HG02623 (cell line): ENCODE results near the gene PADI1.

Source experiments
- ATAC-seq: cut with Tn5 transposase; IDR thresholded peaks from one replicate; pipeline ENCODE4 v1.9.1; 2021; ENCODE audit warnings: moderate library complexity; ENCODE audit not compliant: unreplicated experiment

The PADI1 gene

GRCh38 chr1:17181781-17182464, 23.0 kb upstream of the PADI1 start:
- no peak for ATAC-seq

DNA sequence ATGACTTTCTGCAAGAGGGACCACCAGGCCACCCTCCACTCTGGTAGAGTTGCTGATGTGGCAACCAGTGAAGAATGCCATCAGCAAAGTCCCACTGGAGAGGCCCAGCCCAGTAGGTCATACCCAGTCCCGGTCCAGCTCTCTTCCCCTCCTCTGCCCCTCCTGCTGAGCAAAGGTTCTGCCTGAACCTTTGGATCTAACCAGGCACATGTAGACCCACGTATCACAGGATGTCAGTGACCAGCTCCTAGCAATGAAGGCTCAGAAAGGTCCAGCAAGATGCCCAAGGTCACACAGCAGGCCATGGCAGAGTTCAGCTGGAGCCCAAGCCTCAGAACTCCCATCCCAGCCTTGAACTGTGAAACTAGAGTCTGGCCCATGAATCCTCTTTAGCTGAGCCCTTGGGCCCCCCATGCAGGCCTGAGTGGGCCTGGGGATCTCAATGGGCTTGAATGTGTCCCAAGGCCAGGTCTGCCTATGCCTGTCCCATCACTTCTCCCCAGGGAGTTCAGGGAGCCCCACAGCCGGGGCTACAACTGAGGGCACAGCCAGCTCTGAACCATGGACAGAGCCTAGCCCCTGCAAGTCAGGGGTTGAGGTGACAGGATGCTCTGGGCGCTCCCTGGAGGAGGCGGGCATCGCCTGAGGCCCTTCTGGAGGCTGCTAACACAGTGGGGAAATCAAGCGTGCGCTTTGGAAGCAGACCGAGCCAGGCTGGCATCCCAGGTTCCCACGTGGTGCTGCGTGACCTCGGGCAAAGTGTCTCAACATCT, 21.4 kb upstream of the PADI1 start:
- ATAC-seq, result no peak

- no peak for ATAC-seq
These were observed 20.7 kb upstream of the PADI1 start for GRCh38 chr1:17184161-17184665.

DNA sequence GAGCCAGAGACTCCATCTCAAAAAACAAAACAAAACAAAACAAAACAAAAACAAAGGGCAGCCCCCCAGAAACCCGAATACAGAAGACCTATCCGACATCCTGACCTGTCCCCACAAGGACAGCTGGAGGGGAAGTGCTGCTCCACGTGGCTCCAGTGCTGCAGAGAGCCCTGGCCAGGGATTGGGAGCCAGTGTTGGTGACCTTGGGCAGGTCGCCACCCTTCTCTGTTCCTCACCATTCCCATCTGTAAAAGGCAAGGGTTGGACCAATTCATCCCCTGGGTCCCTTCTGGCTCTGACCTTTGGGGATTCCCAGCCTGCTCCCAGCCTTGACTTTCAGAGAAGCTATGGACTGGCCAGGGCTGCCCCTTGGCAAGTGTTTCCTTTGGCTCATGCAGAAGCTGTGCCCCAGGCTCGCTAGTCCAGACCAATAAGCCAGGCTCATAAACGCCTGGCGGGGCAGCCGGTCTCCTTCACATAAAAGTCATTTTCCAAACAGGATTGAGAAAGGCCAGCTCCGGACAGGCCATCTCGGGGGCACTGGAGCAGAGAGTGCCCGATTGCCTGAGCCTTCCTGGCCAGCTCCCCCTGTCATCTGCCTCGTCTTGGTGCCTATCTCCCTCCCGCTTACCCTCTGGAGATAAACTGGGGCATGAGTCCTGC, 20.0 kb upstream of the PADI1 start:
- ATAC-seq, result no peak

GRCh38 chr1:17185485-17185860, 19.5 kb upstream of the PADI1 start:
- no peak for ATAC-seq

DNA sequence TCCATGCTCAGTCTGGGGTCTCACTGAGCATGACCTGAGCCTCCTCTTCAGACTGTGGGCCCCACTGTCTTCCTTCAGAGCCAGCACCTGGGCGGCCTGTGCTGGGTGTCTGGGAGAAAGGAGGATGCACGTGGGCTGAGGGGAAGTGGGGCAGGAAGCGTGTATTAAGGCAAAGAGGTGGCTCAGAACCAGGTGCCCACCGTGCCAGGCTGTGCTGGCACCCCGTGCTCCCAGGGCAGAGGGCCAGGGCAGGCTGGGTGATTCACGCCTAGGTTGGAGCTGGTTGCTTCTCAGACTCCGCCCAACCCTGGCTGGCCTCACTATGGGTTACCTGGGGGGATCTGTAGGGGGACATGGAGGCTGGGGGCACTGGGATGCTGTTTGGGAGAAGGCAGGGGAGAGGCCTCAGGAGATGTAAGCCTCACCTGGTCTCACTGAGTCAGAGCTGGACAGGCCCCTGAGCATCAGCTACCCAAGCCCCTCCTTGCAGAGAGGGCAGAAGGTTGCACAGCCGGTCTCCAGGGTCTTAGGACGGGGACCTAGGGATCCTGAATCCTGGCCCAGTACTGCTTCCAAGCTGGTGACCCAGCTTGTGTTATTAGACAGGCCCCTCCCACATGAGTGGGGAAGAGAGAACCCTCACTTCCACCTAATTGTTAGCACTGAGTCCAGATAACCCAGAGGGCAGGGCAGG, 18.6 kb upstream of the PADI1 start:
- no peak for ATAC-seq

GRCh38 chr1:17187051-17187450, 17.9 kb upstream of the PADI1 start:
- no peak for ATAC-seq

DNA sequence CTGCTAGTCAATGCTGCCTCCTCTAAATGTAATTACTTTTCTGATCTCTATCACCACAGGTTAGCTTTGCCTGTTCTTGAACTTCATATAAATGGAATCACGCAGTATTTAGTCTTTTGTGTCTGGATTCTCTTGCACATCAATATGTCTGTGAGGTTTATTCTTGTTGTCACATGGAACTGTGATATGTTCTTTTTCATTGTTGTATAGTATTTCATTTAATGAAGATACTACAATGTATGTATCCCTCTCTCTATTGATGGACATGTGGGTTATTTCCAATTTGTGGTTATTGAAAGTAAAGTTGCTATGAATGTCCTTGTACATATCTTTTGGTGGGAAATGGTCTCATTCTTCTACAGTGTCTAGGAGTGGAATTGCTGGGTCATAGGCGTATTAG, 16.7 kb upstream of the PADI1 start:
- no peak for ATAC-seq

DNA sequence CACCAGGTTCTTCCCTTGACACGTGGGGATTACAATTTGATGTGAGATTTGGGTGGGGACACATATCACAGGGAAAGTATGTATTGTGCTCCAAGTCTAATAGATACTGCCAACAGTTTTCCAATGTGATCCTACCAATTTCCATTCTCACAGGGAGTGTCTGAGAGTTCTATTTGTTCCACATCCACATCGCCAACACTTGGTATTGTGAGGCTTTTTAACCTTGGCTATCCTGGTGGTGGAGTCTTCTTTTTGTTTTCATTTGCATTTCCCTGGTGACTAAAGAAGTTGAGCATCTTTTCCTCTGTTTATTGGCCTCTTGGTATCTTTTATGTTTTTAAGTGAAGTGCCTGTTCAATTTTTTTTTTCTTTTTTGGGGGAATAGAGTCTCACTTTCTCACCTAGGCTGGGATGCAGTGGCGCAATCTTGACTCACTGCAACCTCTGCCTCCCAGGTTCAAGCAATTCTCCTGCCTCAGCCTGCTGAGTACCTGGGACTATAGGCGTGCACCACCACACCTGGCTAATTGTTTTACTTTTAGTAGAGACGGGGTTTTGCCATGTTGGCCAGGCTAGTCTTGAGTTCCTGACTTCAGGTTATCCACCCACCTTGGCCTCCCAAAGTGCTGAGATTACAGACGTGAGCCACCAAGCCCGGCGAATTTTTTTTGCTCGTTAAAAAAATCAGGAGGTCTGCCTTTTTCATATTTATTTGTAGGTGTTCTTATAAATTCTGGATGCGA, 15.9 kb upstream of the PADI1 start:
- no peak for ATAC-seq

DNA sequence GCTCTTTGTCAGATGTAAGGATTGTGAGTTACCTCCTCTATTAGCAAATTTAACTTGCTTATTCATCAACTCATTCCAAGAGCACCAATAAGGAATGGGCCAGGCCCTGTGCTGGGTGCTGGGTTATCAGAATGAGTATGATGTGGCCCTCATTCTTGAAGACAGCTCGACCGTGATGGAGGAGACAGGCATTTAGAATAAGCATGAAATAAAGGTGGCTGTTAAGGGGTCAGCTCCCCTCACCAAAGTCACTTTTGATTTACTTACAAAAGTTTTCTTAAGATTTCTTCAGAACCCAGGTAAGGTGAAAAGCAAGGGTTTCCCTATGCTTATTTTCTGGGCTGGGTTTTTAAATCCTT, 15.3 kb upstream of the PADI1 start:
- ATAC-seq, result no peak

DNA sequence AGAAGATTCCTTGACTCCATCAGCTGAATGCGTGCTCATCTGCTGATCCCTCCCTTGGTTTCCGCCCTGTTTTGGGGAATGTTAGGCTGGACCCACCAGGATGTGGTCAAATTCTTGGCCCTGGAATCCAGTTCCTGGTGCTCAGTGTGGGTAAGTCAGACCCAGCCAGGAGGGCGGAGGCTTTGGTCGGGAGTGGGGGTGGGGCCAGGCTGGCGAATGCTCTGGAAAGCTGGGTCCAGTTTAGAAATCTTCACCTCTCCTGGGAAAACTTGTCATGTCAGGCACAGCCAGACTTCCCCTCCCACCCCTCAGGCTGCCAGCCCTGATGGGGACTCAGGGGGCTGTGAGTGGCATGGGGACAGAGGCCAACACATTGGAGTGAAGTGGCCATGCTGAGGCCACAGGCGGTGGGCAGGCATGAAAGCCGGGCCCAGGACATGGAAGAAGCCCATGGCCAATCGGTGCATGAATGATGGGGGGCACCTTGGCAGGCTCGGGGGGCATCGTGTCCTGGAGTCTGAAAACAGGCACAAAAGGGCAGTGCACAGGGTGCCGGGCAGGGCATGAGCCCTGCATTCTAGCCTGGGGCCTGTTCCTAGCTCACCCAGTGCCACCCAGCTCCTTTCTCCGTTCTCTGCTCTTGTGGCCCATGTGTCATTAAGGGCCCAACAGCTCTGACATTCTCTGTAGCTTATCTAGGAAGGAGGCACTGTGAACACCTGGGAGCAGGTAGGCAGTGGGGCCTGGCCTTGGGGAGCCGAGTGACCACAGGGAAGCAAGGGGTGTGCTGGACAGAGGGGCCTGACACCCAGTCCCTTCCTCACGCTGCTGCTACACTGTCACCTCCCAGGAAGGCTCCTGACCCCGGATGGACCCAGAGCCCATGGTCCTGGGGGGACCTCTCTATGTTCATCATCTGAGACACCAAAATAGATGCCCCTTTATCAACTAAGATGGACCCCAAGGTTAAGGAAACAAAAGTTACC, 14.6 kb upstream of the PADI1 start:
- ATAC-seq, result no peak

DNA sequence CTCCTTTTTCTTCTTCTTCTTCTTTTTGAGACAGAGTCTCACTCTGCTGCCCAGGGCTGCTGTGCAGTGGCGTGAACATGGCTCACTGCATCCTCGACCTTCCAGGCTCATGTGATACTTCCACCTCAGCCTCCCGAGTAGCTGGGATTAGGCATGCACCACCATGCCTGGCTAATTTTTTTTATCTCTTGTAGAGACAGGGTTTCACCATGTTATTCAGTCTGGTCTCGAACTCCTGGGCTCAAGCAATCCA, 13.0 kb upstream of the PADI1 start:
- ATAC-seq, result no peak

- no peak for ATAC-seq
These were observed 12.3 kb upstream of the PADI1 start for GRCh38 chr1:17192394-17193221.

DNA sequence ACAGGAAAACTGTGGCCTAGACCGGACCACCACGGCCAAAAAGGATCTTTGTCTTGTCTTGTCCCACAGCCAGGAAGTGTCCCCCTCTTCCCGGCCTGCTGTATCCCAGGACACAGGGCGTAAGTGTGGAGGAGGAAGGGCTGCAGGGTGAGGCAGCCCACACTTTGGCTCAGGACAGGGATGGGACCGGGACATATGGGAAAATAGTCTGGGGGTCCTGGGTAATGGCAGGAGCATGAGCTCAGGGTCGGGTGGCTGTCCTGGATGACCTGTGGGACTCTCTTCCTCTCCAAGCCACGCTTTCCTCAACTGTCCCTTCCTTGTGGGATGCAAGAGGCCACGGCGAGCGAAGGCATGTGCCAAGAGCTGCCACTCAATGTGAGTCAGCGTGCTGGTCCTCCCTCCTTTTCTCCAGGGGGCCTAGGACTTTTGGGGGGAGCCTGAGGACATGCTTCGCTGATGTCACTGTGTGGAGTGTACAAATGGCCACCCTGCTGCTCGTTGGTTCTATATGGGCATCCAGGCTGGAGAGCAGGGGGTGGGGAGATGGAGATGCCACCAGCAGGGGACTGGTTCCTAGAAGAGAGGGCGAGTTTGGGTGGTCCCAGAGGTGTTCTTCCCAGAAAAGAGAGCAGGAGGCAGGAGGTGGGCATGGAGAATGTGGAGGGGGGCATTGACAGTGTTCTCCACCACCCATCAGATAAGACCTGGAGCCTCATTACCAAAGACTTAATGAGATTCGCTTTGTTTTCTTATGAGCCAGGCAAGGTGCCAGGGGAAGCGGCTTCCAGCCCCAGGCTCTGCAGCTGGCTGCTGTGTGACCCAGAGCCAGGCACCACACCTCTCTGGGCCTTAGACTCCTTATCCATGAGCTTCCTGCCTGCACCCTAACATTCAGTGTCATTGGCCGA, 11.5 kb upstream of the PADI1 start:
- ATAC-seq, result no peak

GRCh38 chr1:17194133-17194475, 10.8 kb upstream of the PADI1 start:
- ATAC-seq, result no peak

- ATAC-seq, result no peak
These were observed 10.1 kb upstream of the PADI1 start for GRCh38 chr1:17194615-17195528.

GRCh38 chr1:17195731-17196130, 9.2 kb upstream of the PADI1 start:
- no peak for ATAC-seq
